ENCODE data around the gene RNF41.

DNA sequence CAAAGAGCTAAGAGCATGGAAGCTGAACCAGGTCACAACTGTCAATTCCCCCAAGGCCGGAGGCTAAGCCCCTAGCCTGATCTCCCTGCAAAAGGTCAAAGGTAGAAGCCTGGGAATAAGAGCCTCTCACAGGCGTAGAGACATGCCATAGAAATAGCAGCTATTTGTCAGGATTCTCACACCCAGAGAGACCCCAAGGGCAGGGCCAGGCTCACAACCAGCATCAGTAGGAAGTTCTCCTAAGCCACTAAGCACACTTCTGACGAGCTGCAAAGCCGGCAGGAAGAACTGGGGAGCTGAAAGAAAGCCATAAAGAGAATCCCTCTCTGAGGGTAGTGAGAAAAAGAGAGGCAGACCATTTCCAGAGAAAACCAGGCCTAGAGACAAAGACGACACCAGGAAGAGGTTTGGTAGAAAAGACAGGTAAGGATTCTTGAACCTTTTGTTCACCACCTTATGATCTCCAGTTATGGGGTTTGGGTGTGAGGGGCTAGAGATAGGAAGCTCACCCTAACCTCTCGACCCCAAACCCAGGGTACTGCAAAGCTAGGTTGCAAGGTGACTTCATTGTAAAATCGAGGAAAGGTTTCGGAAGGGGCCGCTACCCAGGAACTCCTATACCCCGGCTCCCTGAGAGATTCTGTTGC lies 33.5 kb downstream of the RNF41 start:
- TF ChIP-seq, protein P1, sequence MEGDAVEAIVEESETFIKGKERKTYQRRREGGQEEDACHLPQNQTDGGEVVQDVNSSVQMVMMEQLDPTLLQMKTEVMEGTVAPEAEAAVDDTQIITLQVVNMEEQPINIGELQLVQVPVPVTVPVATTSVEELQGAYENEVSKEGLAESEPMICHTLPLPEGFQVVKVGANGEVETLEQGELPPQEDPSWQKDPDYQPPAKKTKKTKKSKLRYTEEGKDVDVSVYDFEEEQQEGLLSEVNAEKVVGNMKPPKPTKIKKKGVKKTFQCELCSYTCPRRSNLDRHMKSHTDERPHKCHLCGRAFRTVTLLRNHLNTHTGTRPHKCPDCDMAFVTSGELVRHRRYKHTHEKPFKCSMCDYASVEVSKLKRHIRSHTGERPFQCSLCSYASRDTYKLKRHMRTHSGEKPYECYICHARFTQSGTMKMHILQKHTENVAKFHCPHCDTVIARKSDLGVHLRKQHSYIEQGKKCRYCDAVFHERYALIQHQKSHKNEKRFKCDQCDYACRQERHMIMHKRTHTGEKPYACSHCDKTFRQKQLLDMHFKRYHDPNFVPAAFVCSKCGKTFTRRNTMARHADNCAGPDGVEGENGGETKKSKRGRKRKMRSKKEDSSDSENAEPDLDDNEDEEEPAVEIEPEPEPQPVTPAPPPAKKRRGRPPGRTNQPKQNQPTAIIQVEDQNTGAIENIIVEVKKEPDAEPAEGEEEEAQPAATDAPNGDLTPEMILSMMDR (IDR thresholded peaks at IDR 0.05), result no peak
- TF ChIP-seq TEAD4 (CRISPR knock-in tag; IDR thresholded peaks at IDR 0.05) (no peak), ZNF121 (CRISPR knock-in tag; IDR thresholded peaks at IDR 0.05) (no peak), GABPB1 (CRISPR knock-in tag; IDR thresholded peaks at IDR 0.05) (no peak), ZNF232 (CRISPR knock-in tag; IDR thresholded peaks at IDR 0.05) (no peak), FOXP1 (CRISPR knock-in tag; IDR thresholded peaks at IDR 0.05; ENCODE audit: borderline replicate concordance) (no peak)
- TF ChIP-seq, protein P2, sequence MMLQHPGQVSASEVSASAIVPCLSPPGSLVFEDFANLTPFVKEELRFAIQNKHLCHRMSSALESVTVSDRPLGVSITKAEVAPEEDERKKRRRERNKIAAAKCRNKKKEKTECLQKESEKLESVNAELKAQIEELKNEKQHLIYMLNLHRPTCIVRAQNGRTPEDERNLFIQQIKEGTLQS (CRISPR knock-in tag; conservative IDR thresholded peaks at IDR 0.05), result no peak

Data from WTC11 (cell line).